GM12874 (cell line): ENCODE measurements around the gene PTPRN2.

ENCODE experiments used
- CTCF ChIP-seq: IDR thresholded peaks from 2 replicates; pipeline ENCODE4 v1.5.1; 2011; ENCODE audit warnings: low read depth, mild to moderate bottlenecking, control low read depth, low read length, moderate library complexity; ENCODE audit not compliant: insufficient read depth

Gene PTPRN2

GRCh38 chr7:157970744-157971143 is 616.9 kb downstream of the PTPRN2 start:
- TF ChIP-seq CTCF: no peak

DNA sequence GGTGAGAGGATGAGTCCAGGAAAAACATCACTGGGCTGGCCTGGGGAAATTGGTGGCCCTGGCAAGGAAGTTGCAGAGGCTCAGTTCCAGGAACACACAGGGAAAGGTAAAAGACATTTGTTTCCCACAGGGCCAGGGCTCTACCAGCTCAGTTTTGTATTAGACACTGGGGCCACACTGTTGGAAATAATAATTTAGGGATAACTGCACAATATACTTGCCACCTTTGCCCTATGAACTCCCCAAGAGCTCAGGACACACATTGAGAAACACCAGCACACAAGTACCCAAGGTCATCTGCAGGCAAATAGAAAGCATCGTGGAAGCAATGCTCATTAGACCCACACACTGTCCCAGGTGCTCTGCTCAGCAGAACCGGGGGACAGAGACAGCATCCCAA is 617.6 kb downstream of the PTPRN2 start:
- TF ChIP-seq CTCF: no peak

DNA sequence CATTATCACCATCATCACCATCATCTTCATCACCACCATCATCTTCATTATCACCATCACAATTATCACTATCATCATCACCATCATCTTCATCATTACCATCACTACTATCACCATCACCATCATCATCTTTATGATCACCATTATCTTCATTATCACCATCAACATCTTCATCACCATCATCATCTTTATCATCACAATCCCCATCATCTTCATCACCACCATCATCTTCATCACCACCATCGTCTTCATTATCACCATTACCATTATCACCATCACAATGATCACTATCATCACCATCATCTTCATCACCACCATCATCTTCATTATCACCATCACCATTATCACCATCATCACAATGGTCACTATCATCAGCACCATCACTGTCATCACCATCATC is 621.1 kb downstream of the PTPRN2 start:
- no peak for TF ChIP-seq CTCF

DNA sequence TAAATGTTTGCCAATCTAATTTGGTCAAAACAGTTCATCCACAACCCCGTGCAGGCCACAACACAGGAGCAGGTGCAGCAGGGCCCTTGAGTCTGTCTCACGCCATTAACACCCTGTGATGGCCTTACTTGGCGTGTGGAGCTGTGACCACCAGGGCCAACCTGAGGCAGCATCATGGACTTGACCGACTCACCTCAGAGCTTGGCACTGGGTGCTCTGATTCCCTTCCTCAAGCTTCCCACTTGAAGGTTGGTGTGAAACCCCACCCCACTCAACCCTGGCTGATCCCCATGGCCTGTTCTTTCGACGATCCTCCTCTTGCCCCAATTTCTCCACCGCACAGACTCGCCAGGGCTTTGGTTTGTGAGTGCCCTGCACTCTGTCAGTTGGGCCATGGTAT is 623.1 kb downstream of the PTPRN2 start:
- no peak for TF ChIP-seq CTCF

DNA sequence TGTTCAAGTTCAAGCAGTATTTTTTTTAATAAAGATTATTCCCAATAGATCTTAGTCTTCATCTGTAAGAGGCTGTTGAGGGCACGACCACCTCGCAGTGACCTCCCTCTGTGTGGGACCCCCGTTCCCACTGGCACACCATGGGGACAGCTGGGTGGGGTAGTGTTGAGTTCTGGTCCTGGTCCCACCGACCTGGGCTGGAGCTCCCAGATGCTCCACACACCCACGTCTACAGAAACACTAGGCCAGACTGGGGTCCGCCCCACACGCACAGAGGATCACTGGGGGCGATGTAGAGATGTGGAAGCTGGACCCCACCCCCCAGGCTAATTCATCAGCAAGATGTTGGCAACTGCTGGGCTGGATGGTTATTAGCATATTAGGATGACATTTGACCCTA is 623.6 kb downstream of the PTPRN2 start:
- TF ChIP-seq CTCF: no peak

DNA sequence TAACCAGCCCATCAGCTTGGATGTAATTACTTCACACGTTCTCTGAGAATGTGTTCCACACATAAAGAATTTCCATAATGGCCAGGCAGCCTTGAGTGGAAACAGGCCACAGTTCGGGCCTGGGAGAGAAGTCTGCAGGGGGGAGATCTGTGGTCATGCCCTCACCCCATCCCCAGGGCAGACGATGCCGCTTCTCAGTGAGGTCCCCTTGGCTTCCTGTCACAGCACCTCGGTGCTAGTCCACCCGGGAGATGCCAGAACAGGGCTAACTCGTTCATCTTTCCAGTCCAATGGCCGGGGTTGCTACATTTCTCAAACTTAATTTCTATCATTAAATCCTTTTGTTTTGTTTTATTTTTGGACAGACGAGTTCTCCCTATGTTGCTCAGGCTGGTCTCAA is 624.1 kb downstream of the PTPRN2 start:
- TF ChIP-seq CTCF: no peak

DNA sequence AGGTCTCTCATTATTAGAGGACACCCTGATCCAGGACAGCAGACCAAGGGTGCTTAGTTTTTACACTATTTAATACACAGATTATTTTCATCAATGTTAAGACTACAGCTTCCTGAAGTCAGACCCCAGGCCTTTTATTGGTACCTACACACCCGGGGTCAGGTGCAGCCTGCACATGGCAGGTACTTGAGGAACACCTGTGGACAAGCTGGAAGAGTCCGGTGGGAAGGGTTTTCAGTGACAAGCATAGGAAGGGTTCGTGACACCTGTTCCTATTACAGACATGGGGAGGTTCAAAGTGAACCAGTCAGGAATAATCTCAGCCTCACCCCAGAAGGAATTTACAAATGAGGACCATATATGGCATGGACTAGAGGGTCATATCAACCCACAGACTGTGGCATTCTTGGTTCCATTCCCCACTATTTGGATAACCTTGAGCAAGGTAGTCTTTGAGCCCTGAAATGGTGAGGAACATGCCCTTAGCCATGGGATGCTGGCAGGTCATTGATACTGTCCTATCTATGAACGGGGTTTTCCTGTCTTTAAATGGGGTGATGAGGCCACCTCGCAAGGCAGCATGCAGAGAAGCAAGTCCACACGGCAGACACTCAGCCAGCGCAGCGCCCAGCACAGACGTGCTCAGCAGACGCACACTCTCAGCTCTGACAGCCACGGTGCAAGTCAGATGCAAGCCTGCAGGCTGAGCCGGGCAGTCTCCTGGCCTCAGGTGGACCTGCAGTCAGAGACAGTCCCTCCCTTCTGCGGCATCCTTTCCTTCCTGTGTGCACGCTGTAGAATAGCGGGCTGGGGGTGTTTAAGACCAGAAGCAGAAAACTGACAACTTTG is 624.9 kb downstream of the PTPRN2 start:
- no peak for TF ChIP-seq CTCF
